OCI-LY7 (cell line): Measurements from ENCODE around the gene KAZALD1. TPM values are rescaled to one million over a fixed set of nuclear protein-coding genes. Genes with fewer than 3 reads are reported as not detected.

Source experiments
- BruUV-seq: library from RNA; stranded (reverse); fragments of 400-500 nt; replicated peaks from 2 replicates; lab custom pipeline; 2021; lab: Mats Ljungman, UMichigan
- CTCF ChIA-PET: fragments of 300-600 bp; sonication (Branson Sonifier 250); formaldehyde crosslinking; loops from one replicate; lab custom pipeline; 2022; ENCODE audit warnings: antibody characterized with exemption; ENCODE audit not compliant: unreplicated experiment; lab: Charles Lee
- POLR2A ChIA-PET: fragments of 300-600 bp; sonication (Branson Sonifier 250); formaldehyde crosslinking; loops from one replicate; lab custom pipeline; 2022; ENCODE audit warnings: antibody characterized with exemption; lab: Charles Lee
- DNase-seq: peaks from one replicate; pipeline ENCODE4 v3.0.0-alpha.2; 2015; ENCODE audit warnings: low spot score
- H2AFZ ChIP-seq: fragments of 200-600 bp; sonication (generic), shearing (Covaris generic); 2 replicates; pipeline ENCODE4 v1.6.1; 2014; ENCODE audit warnings: mild to moderate bottlenecking, antibody characterized with exemption, low read length, moderate library complexity
- H3K27ac ChIP-seq: fragments of 200-600 bp; sonication (generic); 2 replicates; pipeline ENCODE4 v1.5.1; 2014; ENCODE audit warnings: mixed run types, low read depth, mild to moderate bottlenecking, moderate library complexity, low read length, inconsistent platforms; ENCODE audit not compliant: poor library complexity, severe bottlenecking
- H3K36me3 ChIP-seq: fragments of 200-600 bp; sonication (generic); 2 replicates; pipeline ENCODE4 v1.6.1; 2014; ENCODE audit warnings: mild to moderate bottlenecking, antibody characterized with exemption, low read length, moderate library complexity, mixed read lengths; ENCODE audit not compliant: insufficient read depth
- H3K4me1 ChIP-seq: fragments of 200-600 bp; sonication (generic); 2 replicates; pipeline ENCODE4 v1.5.1; 2014; ENCODE audit warnings: mild to moderate bottlenecking, low read length; ENCODE audit not compliant: insufficient read depth, poor library complexity, severe bottlenecking
- H3K4me2 ChIP-seq: fragments of 200-600 bp; sonication (generic); 2 replicates; pipeline ENCODE4 v1.6.1; 2014; ENCODE audit warnings: mild to moderate bottlenecking, low read length
- H3K4me3 ChIP-seq: fragments of 200-600 bp; sonication (generic); 2 replicates; pipeline ENCODE4 v1.5.1; 2014; ENCODE audit warnings: mild to moderate bottlenecking, low read depth, low read length; ENCODE audit not compliant: poor library complexity, severe bottlenecking
- H3K79me2 ChIP-seq: fragments of 200-600 bp; sonication (generic); 2 replicates; pipeline ENCODE4 v1.6.1; 2016; ENCODE audit warnings: low read depth, mild to moderate bottlenecking, low read length, moderate library complexity, mixed read lengths; ENCODE audit not compliant: insufficient read depth
- H3K9me2 ChIP-seq: fragments of 200-600 bp; sonication (generic); 2 replicates; pipeline ENCODE4 v1.6.1; 2016; ENCODE audit warnings: mild to moderate bottlenecking, low read length, mixed read lengths; ENCODE audit not compliant: insufficient read depth
- H3K9me3 ChIP-seq: fragments of 200-600 bp; sonication (generic); 2 replicates; pipeline ENCODE4 v1.6.1; 2014; ENCODE audit warnings: mild to moderate bottlenecking, mixed run types, low read length, mixed read lengths
- H4K20me1 ChIP-seq: fragments of 200-600 bp; sonication (generic); 2 replicates; pipeline ENCODE4 v1.6.1; 2014; ENCODE audit warnings: mild to moderate bottlenecking, antibody characterized with exemption, low read length, moderate library complexity, mixed read lengths; ENCODE audit not compliant: insufficient read depth
- CTCF ChIP-seq: fragments of 200-600 bp; sonication (generic); conservative IDR thresholded peaks from 2 replicates; pipeline ENCODE4 v1.5.1; 2014; ENCODE audit warnings: mild to moderate bottlenecking, antibody characterized with exemption, low read length, moderate library complexity, mixed read lengths
- EZH2phosphoT487 ChIP-seq: fragments of 200-600 bp; sonication (generic); IDR thresholded peaks from 2 replicates; pipeline ENCODE4 v1.6.1; 2018; ENCODE audit warnings: low read depth, borderline replicate concordance, mild to moderate bottlenecking, mixed run types, antibody characterized with exemption, low read length, moderate library complexity, mixed read lengths
- intact Hi-C: fragments of 100-400 bp; cut with micrococcal nuclease; formaldehyde crosslinking; loops from one replicate; pipeline ENCODE4 v1.10.0; 2022; ENCODE audit not compliant: unreplicated experiment
- total RNA-seq, 2 experiments: library from RNA; depleted of rRNA in 1 of 2; stranded (reverse); fragments of >200 nt in 1 of 2; shearing (Covaris generic) in 1 of 2; gene quantifications; 2 replicates each; pipeline ENCODE4 v1.2.3, GENCODE V29; 2014 to 2022

The KAZALD1 gene
- total RNA-seq, 2 experiments from 2014 or later, result 18.8 to 36.4 TPM

DNA sequence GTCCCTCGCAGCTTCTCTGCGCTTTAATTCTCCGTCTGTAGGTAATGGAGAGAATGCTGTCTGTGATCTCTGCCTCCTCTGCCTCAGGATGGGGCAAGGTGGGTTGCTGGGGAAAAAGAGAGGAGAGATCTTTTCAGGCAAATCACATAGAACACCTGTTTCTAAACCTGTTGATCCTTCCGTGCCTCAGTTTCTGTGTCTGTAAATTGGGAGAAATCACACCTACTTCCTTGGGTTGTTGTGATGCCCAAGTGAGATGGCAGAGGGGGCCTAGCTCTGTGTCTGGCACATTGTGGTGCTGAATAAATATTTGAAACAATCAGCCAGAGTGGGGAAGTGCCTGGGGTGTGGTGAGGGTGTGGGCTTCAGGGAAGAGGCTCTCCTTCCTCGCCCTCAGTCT, 28.8 kb downstream of the KAZALD1 start:
- H3K4me2 ChIP-seq, result no peak overlapping the region
- POLR2A ChIA-PET, result no interaction called here
- intact Hi-C loops, result no loop called here
- CTCF ChIA-PET, result no interaction called here
- H2AFZ ChIP-seq, result no peak overlapping the region
- no peaks in the 10 kb centered on the region for H4K20me1 ChIP-seq
- TF ChIP-seq CTCF, result no peak
- no peak for TF ChIP-seq EZH2phosphoT487
- BruUV-seq, result no TSS peak
- no peak overlapping the region for H3K27ac ChIP-seq
- no peak for DNase-seq
- H3K4me1 ChIP-seq, result peaks cover 5% of the 10 kb centered on the region
- H3K9me3 ChIP-seq, result no peaks in the 10 kb centered on the region
- H3K9me2 ChIP-seq, result no peaks in the 10 kb centered on the region
- H3K36me3 ChIP-seq, result no peaks in the 10 kb centered on the region
- no peaks in the 10 kb centered on the region for H3K79me2 ChIP-seq
- no peak overlapping the region for H3K4me3 ChIP-seq

DNA sequence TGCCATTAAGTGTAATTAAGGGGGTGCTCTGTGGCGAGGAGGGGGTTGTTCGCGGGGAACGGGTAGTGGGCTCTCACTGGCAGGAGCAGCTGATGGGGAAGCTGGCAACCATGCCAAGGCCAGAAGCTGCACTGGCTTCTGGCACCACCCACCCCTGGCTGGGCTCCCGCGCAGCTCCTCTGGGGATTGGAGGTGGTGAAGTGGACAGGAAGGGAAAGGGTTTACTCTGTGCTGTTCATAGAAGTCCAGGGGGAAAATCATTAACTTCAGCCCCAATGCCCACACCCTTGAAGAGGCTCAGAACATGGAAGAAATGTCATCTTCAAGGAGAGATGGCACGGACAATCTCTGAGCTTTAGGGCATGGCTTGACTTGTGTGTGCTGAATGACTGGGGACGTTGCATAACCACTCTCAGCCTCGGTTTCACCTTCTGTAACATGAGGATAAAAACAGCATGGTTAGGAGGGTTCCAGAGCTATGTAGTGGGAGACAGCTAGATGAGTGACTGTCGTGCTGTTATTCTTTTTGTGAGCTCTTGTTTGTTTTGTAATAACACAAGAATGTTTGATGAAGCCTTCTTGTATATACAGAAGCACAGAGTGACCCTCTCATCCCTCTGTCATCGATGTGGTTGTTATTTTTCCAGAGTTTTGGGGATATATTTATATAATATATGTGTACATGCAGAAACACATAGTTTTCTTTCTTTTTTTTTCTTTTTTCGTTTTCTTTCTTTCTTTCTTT, 29.9 kb downstream of the KAZALD1 start:
- Histone ChIP-seq H4K20me1 (no peaks in the 10 kb centered on the region), H3K79me2 (no peaks in the 10 kb centered on the region), H3K36me3 (no peaks in the 10 kb centered on the region), H3K4me3 (no peak overlapping the region), H3K4me2 (no peak overlapping the region), H3K27ac (no peak overlapping the region), H3K4me1 (peaks cover 8% of the 10 kb centered on the region), H3K9me2 (no peaks in the 10 kb centered on the region), H2AFZ (no peak overlapping the region), H3K9me3 (no peaks in the 10 kb centered on the region)
- TF ChIP-seq CTCF (no peak), EZH2phosphoT487 (no peak)
- CTCF ChIA-PET, result interaction anchor here (0.6 kb wide), 1 partner anchor 25 kb away, joined by 3 read pairs; no protein-coding TSS in a partner anchor
- BruUV-seq, result no TSS peak
- intact Hi-C loops, result no loop called here
- POLR2A ChIA-PET, result interaction anchor here (1.0 to 1.2 kb wide), 2 partner anchors 16 to 1306 kb away, joined by 3 to 5 read pairs; no protein-coding TSS in a partner anchor
- no peak for DNase-seq

DNA sequence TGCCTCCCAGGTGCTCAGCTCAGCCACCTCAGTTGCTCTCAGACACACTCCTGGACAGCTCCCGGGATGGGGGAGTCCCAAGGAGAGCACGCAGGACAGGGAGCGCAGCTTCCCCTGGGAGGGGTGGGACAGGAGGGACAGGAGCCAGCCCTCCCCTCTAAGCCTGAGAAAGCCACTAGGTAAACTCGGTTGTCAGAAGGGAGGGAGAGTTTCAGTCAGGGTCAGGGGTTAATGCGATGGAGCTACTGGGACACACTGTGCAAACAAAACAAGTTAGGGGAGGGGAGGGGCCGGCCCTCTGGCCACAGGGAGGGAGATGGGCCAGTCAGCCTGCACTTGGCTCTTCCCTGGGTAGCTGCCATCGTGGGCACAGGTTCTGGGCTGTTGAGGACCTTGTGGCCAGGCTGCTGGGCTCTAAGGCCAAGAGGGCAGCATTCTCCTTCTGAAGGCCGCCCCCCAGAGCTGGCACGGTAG, 31.1 kb downstream of the KAZALD1 start:
- no peaks in the 10 kb centered on the region for H4K20me1 ChIP-seq
- ChIA-PET CTCF (no interaction called here), POLR2A (no interaction called here)
- no peaks in the 10 kb centered on the region for H3K9me3 ChIP-seq
- no peak overlapping the region for H2AFZ ChIP-seq
- no peak overlapping the region for H3K27ac ChIP-seq
- H3K4me3 ChIP-seq, result no peak overlapping the region
- no peaks in the 10 kb centered on the region for H3K79me2 ChIP-seq
- BruUV-seq, result no TSS peak
- peaks cover 8% of the 10 kb centered on the region for H3K4me1 ChIP-seq
- no peaks in the 10 kb centered on the region for H3K36me3 ChIP-seq
- no peak overlapping the region for H3K4me2 ChIP-seq
- intact Hi-C loops, result no loop called here
- no peaks in the 10 kb centered on the region for H3K9me2 ChIP-seq
- no peak for DNase-seq
- TF ChIP-seq EZH2phosphoT487 (no peak), CTCF (no peak)
